ENCODE measurements around the gene PDSS2.

The PDSS2 gene

DNA sequence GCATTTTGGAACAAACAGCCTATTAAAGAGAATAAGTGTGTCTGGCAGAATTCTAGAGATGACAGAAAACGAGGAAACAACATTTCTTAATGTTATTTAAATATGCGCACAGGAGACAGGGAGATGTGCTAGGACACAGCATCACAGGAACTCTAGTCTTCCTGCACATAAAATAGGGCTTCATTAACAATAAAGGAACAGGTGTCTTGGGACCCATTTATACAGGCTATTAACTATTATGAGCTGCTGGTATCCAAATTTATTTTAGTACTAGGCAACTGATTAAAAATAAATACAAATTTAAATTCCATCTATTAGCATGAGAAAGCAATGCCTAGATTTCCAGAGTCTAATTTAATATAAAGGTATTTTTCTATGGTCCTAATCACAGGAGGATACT, 102.3 kb downstream of the PDSS2 start:
- H3K27ac ChIP-seq, result no peak overlapping the region
- TF ChIP-seq, protein P1, sequence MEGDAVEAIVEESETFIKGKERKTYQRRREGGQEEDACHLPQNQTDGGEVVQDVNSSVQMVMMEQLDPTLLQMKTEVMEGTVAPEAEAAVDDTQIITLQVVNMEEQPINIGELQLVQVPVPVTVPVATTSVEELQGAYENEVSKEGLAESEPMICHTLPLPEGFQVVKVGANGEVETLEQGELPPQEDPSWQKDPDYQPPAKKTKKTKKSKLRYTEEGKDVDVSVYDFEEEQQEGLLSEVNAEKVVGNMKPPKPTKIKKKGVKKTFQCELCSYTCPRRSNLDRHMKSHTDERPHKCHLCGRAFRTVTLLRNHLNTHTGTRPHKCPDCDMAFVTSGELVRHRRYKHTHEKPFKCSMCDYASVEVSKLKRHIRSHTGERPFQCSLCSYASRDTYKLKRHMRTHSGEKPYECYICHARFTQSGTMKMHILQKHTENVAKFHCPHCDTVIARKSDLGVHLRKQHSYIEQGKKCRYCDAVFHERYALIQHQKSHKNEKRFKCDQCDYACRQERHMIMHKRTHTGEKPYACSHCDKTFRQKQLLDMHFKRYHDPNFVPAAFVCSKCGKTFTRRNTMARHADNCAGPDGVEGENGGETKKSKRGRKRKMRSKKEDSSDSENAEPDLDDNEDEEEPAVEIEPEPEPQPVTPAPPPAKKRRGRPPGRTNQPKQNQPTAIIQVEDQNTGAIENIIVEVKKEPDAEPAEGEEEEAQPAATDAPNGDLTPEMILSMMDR (conservative IDR thresholded peaks at IDR 0.05), result no peak

DNA sequence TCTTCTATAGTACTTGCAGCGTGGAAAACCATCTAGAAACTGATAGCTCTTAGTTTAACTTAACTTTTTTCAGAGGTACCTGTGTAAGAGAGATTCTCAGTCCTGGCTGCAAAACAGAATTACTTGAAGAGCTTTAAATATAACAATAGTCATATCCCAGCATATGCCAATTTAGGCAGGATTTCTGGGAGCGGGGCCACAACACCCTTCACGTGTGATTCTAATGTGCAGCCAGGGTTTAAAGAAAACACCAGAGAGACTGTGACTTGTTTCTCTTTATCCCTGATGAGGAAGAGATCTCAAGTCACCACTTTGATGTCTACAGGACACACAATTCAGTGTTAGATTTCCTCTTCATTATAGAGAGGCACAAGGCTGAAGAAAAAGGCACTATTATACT, 103.7 kb downstream of the PDSS2 start:
- TF ChIP-seq, protein P1 (conservative IDR thresholded peaks at IDR 0.05), result no peak

DNA sequence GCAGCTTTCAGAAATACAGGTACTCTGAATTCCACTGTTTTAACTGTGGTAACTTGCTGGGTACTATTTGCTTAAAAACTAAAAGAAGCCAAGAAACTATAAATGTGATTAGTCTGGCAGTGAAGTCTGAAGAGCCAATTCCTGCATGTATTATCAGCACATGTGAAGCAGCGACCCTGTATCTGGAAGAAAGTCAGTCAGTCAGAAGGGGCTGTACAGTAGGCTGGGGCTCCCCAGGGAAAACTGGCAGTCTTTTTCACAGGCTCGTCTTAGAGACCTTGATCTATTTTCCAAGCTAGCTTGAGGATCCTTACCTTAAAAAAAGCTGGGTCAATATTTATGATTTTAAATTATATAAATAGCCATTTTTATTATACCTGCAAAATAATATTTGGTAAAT, 104.9 kb downstream of the PDSS2 start:
- peak overlapping the region; percentile 3; the same call in 1 of the 2 replicates for H3K27ac ChIP-seq
- TF ChIP-seq, protein P1 (conservative IDR thresholded peaks at IDR 0.05), result no peak

More for the DNA sequence above, 103.7 kb downstream of the PDSS2 start:
- H3K27ac ChIP-seq, result no peak overlapping the region

DNA sequence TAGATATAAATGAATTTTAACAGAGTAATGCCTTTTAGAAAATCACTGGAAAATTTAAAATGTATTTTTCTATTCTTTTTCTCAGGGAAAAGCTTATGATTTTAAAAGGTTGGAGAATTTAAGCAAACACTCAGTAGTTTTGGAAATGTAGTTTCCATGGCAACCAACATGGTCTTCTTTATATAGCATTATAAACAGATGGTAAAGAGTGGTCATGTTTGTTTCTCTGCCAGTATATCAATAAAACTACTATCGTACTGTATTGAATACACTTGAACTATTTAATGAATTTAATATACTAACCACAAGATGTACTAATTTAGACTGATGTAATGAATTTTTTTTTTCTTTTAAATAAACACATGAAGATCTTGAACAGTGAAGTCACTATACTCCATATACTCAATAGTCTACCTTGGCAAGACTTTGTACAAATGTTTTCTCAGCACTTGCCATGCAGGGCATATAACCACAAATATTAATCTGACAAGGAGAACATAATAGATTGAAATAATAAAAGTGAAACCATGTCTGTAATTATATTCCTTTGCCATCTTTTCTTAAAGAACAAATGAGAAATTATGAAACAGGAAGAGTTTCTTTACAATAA, 105.5 kb downstream of the PDSS2 start:
- H3K27ac ChIP-seq, result peak overlapping the region; percentile 3; the same call in 1 of the 2 replicates
- TF ChIP-seq, protein P1 (conservative IDR thresholded peaks at IDR 0.05), result no peak

DNA sequence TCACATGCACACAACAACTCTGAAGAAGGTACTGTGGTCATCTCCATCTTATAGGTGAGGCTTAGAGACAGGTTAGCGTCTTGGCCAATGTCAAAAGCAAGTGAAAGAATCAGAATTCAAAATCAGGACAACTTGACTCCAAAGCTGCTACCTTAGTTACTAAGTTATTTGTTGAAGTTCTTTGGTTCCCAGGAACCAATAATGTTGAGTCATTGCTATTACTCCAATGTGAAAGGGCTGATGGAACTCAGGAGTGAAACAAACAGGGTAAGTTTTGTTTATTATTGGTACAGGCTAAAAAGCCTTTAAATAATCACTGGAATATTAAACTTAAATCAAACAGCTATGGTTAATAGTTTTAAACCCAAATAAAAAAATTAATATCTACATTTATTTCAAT, 111.1 kb downstream of the PDSS2 start:
- TF ChIP-seq, protein P1 (conservative IDR thresholded peaks at IDR 0.05), result no peak

DNA sequence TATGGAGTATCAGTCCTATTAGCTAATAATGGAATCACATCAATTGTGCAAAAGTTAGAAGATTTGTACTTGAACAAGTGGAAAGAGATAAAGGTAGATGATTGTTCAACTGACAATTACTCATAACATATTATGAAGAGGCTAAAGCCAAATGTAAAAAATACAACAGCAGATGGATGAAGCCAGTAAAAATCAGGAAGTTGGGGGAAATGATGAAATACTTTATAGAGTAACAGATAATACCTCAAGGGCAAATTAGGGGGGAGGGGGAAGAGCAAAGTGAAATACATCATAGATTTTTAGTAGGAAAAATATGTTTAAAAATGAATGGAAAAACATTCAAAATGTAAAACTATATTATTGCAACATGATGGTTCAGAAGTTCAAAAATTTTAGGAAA, 114.0 kb downstream of the PDSS2 start:
- TF ChIP-seq, protein P1 (conservative IDR thresholded peaks at IDR 0.05), result no peak
- no peak overlapping the region for H3K27ac ChIP-seq

More for the DNA sequence above, 111.1 kb downstream of the PDSS2 start:
- H3K27ac ChIP-seq, result no peak overlapping the region

DNA sequence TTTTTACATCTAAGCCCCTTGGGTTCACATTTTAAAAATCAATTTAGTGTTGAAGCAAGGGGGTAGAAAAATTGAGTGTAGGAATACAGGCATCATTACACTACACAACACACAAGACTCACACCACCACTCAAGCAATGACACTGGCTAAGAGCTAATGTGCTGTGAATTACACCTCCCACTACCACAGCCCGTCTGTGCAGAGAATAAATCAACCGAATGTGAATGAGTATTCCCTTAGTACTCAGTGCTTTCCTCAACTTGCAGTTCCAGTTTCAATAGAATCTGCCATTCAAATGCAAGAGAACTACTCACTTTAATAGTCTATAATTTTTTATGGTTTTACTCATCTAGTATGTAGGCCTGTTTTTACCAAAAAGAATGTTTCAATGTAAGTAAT, 114.4 kb downstream of the PDSS2 start:
- TF ChIP-seq, protein P1 (conservative IDR thresholded peaks at IDR 0.05), result no peak
- no peak overlapping the region for H3K27ac ChIP-seq

All from VCaP (cell line).